ENCODE results near the gene MYBPH.

Gene MYBPH

DNA sequence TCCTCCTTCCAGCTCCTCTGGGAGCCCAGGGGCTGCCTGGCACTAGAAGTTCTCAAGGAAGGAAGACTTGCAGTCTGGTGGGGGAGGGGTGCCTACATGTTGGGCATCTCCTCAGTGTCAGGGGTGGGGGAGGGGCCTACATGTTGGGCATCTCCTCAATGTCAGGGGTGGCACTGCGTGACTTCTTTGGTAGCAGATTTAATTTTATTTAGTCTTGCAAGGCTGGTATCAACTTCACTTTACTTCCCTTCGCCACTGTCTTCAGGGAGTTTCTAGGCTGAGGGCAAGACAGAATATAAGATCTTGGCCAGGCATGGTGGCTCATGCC, 29.6 kb downstream of the MYBPH start:
- no peaks in the 10 kb centered on the region for H3F3A ChIP-seq (ENCODE audit: insufficient read depth, low read length)
- no peaks in the 10 kb centered on the region for H3K9me2 ChIP-seq (ENCODE audit: low read depth, low read length)
- no peak overlapping the region for H3K4me2 ChIP-seq (ENCODE audit: low read length)
- H3K36me3 ChIP-seq (ENCODE audit: insufficient read depth, low read length): no peaks in the 10 kb centered on the region
- H3K4me3 ChIP-seq (ENCODE audit: low read depth, low read length, poor library complexity, severe bottlenecking): no peak overlapping the region
- H3K27me3 ChIP-seq (ENCODE audit: insufficient read depth, low read length): peaks cover 11% of the 10 kb centered on the region; the same call in 1 of the 2 replicates
- H3K9ac ChIP-seq (ENCODE audit: low read length): no peak overlapping the region
- H3K27ac ChIP-seq (ENCODE audit: low read depth, low read length, poor library complexity, severe bottlenecking): no peak overlapping the region
- no peak overlapping the region for H2AFZ ChIP-seq (ENCODE audit: low read length)
- H4K20me1 ChIP-seq (ENCODE audit: insufficient read depth, low read length): no peaks in the 10 kb centered on the region
- H3K9me3 ChIP-seq (ENCODE audit: low read length): no peaks in the 10 kb centered on the region
- TF ChIP-seq, protein P1, sequence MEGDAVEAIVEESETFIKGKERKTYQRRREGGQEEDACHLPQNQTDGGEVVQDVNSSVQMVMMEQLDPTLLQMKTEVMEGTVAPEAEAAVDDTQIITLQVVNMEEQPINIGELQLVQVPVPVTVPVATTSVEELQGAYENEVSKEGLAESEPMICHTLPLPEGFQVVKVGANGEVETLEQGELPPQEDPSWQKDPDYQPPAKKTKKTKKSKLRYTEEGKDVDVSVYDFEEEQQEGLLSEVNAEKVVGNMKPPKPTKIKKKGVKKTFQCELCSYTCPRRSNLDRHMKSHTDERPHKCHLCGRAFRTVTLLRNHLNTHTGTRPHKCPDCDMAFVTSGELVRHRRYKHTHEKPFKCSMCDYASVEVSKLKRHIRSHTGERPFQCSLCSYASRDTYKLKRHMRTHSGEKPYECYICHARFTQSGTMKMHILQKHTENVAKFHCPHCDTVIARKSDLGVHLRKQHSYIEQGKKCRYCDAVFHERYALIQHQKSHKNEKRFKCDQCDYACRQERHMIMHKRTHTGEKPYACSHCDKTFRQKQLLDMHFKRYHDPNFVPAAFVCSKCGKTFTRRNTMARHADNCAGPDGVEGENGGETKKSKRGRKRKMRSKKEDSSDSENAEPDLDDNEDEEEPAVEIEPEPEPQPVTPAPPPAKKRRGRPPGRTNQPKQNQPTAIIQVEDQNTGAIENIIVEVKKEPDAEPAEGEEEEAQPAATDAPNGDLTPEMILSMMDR (IDR thresholded peaks at IDR 0.05; ENCODE audit: low read length): no peak
- TF ChIP-seq EZH2 (IDR thresholded peaks at IDR 0.05; ENCODE audit: borderline replicate concordance, low read length): no peak
- H3K79me2 ChIP-seq (ENCODE audit: insufficient read depth, low read length): no peaks in the 10 kb centered on the region
- no peaks in the 10 kb centered on the region for H3K4me1 ChIP-seq (ENCODE audit: insufficient read depth, low read length, severe bottlenecking)

DNA sequence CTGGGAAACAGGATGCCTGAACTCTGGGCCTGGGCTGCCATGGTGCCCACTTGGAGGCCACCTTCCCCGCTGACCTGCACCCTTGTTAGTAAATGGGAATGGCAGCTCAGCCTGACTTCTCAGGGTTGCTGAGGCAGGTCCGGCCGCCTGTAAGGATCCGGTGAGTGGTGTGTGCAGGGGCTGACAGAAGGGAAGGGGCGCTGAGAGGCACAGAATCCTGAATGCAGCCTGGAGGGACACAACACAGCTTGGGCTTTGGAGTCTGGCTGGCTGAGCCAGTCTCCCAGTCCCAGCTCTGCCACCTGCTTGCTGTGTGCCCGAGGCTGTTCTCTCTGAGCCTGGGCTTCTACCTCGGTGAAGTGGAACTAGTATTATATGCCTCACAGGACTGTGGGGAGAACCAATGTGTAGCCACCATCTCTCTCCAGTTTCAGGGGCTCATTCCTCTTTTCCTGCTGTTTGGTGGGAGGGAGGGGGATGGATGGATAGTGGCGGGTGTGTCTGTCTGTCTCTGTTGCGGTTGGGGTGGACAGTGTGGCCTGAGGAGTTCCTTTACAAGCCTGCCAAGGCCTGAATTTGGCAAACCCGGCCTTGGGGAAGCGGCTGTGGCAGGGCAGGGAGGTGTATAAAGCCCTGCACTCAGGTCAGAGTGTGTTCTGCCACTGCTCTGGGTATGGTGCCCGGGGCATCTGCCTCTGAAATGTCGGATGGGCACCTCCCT, 30.1 kb downstream of the MYBPH start:
- Histone ChIP-seq H3K9ac (ENCODE audit: low read length) (no peak overlapping the region), H3K27ac (ENCODE audit: low read depth, low read length, poor library complexity, severe bottlenecking) (no peak overlapping the region), H3K36me3 (ENCODE audit: insufficient read depth, low read length) (no peaks in the 10 kb centered on the region), H3K9me3 (ENCODE audit: low read length) (no peaks in the 10 kb centered on the region), H3F3A (ENCODE audit: insufficient read depth, low read length) (no peaks in the 10 kb centered on the region), H3K4me3 (ENCODE audit: low read depth, low read length, poor library complexity, severe bottlenecking) (no peak overlapping the region), H3K79me2 (ENCODE audit: insufficient read depth, low read length) (no peaks in the 10 kb centered on the region), H4K20me1 (ENCODE audit: insufficient read depth, low read length) (no peaks in the 10 kb centered on the region), H3K4me1 (ENCODE audit: insufficient read depth, low read length, severe bottlenecking) (no peaks in the 10 kb centered on the region), H3K4me2 (ENCODE audit: low read length) (no peak overlapping the region), H3K27me3 (ENCODE audit: insufficient read depth, low read length) (peaks cover 11% of the 10 kb centered on the region; the same call in 1 of the 2 replicates), H3K9me2 (ENCODE audit: low read depth, low read length) (no peaks in the 10 kb centered on the region), H2AFZ (ENCODE audit: low read length) (no peak overlapping the region)
- TF ChIP-seq, protein P1 (IDR thresholded peaks at IDR 0.05; ENCODE audit: low read length): no peak
- no peak for TF ChIP-seq EZH2 (IDR thresholded peaks at IDR 0.05; ENCODE audit: borderline replicate concordance, low read length)

DNA sequence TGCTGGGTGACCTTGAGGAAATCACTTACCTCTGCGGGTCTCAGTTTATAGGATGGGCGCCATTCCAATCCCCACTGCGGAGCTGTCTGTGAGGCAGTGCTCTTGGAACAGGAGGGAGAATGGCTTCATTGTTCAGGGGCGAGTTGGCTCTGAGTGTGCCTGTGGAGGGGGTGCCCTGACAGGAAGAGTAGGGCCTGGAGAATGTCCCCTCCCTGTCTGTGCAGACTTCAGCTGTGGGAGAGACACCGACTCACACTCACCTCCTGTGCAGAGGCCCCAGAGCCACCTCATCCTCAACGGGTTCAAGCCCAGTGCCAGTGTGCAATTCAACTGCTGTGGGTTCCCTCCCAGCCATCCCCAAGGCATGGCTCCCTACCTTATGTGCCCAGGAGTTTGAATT, 31.0 kb downstream of the MYBPH start:
- Histone ChIP-seq H2AFZ (ENCODE audit: low read length) (no peak overlapping the region), H3K27ac (ENCODE audit: low read depth, low read length, poor library complexity, severe bottlenecking) (no peak overlapping the region), H3K4me2 (ENCODE audit: low read length) (no peak overlapping the region)

More for the DNA sequence above, 31.0 kb downstream of the MYBPH start:
- no peaks in the 10 kb centered on the region for H3K9me3 ChIP-seq (ENCODE audit: low read length)
- peaks cover 11% of the 10 kb centered on the region; the same call in 1 of the 2 replicates for H3K27me3 ChIP-seq (ENCODE audit: insufficient read depth, low read length)
- H3F3A ChIP-seq (ENCODE audit: insufficient read depth, low read length): no peaks in the 10 kb centered on the region
- H3K79me2 ChIP-seq (ENCODE audit: insufficient read depth, low read length): no peaks in the 10 kb centered on the region
- no peak overlapping the region for H3K9ac ChIP-seq (ENCODE audit: low read length)
- no peaks in the 10 kb centered on the region for H3K4me1 ChIP-seq (ENCODE audit: insufficient read depth, low read length, severe bottlenecking)
- H3K9me2 ChIP-seq (ENCODE audit: low read depth, low read length): no peaks in the 10 kb centered on the region
- H3K4me3 ChIP-seq (ENCODE audit: low read depth, low read length, poor library complexity, severe bottlenecking): no peak overlapping the region
- no peaks in the 10 kb centered on the region for H3K36me3 ChIP-seq (ENCODE audit: insufficient read depth, low read length)
- no peaks in the 10 kb centered on the region for H4K20me1 ChIP-seq (ENCODE audit: insufficient read depth, low read length)
- TF ChIP-seq, protein P1 (IDR thresholded peaks at IDR 0.05; ENCODE audit: low read length): no peak
- no peak for TF ChIP-seq EZH2 (IDR thresholded peaks at IDR 0.05; ENCODE audit: borderline replicate concordance, low read length)

Measured in OCI-LY1 (cell line).